GM12878 (cell line): Measurements from ENCODE around the gene C1R. TPM values are rescaled to one million over a fixed set of nuclear protein-coding genes. Genes with fewer than 3 reads are reported as not detected.

ENCODE experiments used
- ATAC-seq: fragments of 200-7000 bp; cut with Tn5 transposase; 3 replicates; pipeline ENCODE4 v1.9.1; 2020; ENCODE audit warnings: mild to moderate bottlenecking, moderate library complexity
- BruUV-seq: library from RNA; stranded (reverse); fragments of 400-500 nt; replicated peaks from 2 replicates; lab custom pipeline; 2021; lab: Mats Ljungman, UMichigan
- CTCF ChIA-PET: fragments of 300-600 bp; sonication (Branson Sonifier 250); formaldehyde crosslinking; extraction: SDS; loops from one replicate; lab custom pipeline; 2021; ENCODE audit warnings: inconsistent platforms; lab: Yijun Ruan, JAX
- POLR2A ChIA-PET: fragments of 350-600 bp; formaldehyde crosslinking; extraction: SDS; loops from one replicate; lab custom pipeline; 2021; ENCODE audit warnings: inconsistent platforms; lab: Charles Lee
- RAD21 ChIA-PET: fragments of 300-600 bp; sonication (Branson Sonifier 250); formaldehyde crosslinking; loops from one replicate; lab custom pipeline; 2023; ENCODE audit warnings: antibody characterized with exemption; ENCODE audit not compliant: unreplicated experiment; lab: Charles Lee
- SMC1A ChIA-PET: fragments of 300-600 bp; sonication (Branson Sonifier 250); formaldehyde crosslinking; loops from one replicate; lab custom pipeline; 2023; ENCODE audit not compliant: unreplicated experiment, uncharacterized antibody; lab: Charles Lee
- DNase-seq: peaks from one replicate; pipeline ENCODE4 v3.0.0-alpha.2; 2011; ENCODE audit warnings: low read depth, low spot score
- FAIRE-seq: peaks from 3 replicates; lab custom pipeline; 2011; peaks lifted over from hg19 to GRCh38; lab: Jason Lieb, UNC
- H2AFZ ChIP-seq: 2 replicates; pipeline ENCODE4 v1.6.0; 2011; ENCODE audit warnings: low read depth, low read length, control low read depth; ENCODE audit not compliant: control insufficient read depth
- H3K27ac ChIP-seq: 2 replicates; pipeline ENCODE4 v1.5.1; 2011; ENCODE audit warnings: control low read depth; ENCODE audit not compliant: control insufficient read depth, insufficient read depth
- H3K27me3 ChIP-seq, 2 experiments: replicated peaks in 1 of 2; 2 replicates each; pipeline versions ENCODE4 v1.6.0 to v1.6.1; 2011; ENCODE audit warnings: low read length in 1 of 2; ENCODE audit not compliant: control insufficient read depth in 2 of 2, insufficient read depth in 2 of 2
- H3K36me3 ChIP-seq, 2 experiments: 2 replicates each; pipeline ENCODE4 v1.5.1; 2011; ENCODE audit warnings: low read length in 1 of 2; ENCODE audit not compliant: control insufficient read depth in 2 of 2, insufficient read depth in 2 of 2
- H3K4me1 ChIP-seq: 2 replicates; pipeline ENCODE4 v1.6.1; 2011; ENCODE audit warnings: mild to moderate bottlenecking, low read length, moderate library complexity, mixed read lengths; ENCODE audit not compliant: control insufficient read depth, insufficient read depth
- H3K4me2 ChIP-seq: 2 replicates; pipeline ENCODE4 v1.6.0; 2011; ENCODE audit warnings: control low read depth; ENCODE audit not compliant: control insufficient read depth, insufficient read depth
- H3K4me3 ChIP-seq: fragments of 200-600 bp; sonication (generic); 2 replicates; pipeline ENCODE4 v1.5.1; 2016
- H3K79me2 ChIP-seq: 2 replicates; pipeline ENCODE4 v1.6.0; 2011; ENCODE audit warnings: low read length; ENCODE audit not compliant: control insufficient read depth, insufficient read depth
- H3K9ac ChIP-seq: 2 replicates; pipeline ENCODE4 v1.8.0; 2011; ENCODE audit warnings: low read length, control low read depth, mixed read lengths; ENCODE audit not compliant: control insufficient read depth, insufficient read depth
- H3K9me3 ChIP-seq: replicated peaks from 3 replicates; pipeline ENCODE4 v1.5.1; 2011; ENCODE audit warnings: mild to moderate bottlenecking, low read length; ENCODE audit not compliant: control insufficient read depth, insufficient read depth
- H4K20me1 ChIP-seq: 2 replicates; pipeline ENCODE4 v1.6.0; 2011; ENCODE audit not compliant: control insufficient read depth, insufficient read depth
- EED ChIP-seq: sonication (generic); IDR thresholded peaks from 2 replicates; pipeline ENCODE4 v1.6.1; 2016; ENCODE audit warnings: antibody characterized with exemption, low read depth
- ESRRA ChIP-seq: IDR thresholded peaks from 2 replicates; pipeline ENCODE4 v1.6.1; 2012; ENCODE audit warnings: mild to moderate bottlenecking, low read length, improper control_type of control experiment
- FOS ChIP-seq: IDR thresholded peaks from 3 replicates; pipeline ENCODE4 v1.6.1; 2011; ENCODE audit warnings: borderline replicate concordance; ENCODE audit not compliant: insufficient read length; ENCODE audit errors: extremely low read depth
- HCFC1 ChIP-seq: fragments of 150-350 bp; IDR thresholded peaks from 2 replicates; pipeline ENCODE4 v1.6.1; 2014; ENCODE audit warnings: low read length
- HDAC2 ChIP-seq: fragments of 200-600 bp; sonication (generic); IDR thresholded peaks from 2 replicates; pipeline ENCODE4 v1.6.1; 2017
- MTA3 ChIP-seq: IDR thresholded peaks from 2 replicates; pipeline ENCODE4 v1.6.1; 2012; ENCODE audit warnings: low read length, inconsistent platforms, borderline replicate concordance
- NRF1 ChIP-seq: conservative IDR thresholded peaks from 2 replicates; pipeline ENCODE4 v1.6.1; 2011; ENCODE audit warnings: mild to moderate bottlenecking, low read depth, low read length, improper control_type of control experiment
- PRDM15 ChIP-seq: fragments of 450-650 bp; formaldehyde crosslinking; IDR thresholded peaks from 2 replicates; pipeline ENCODE4 v1.4.0; 2020; ENCODE audit warnings: mild to moderate bottlenecking, moderate library complexity
- SKIL ChIP-seq: fragments of 450-650 bp; IDR thresholded peaks from 2 replicates; pipeline ENCODE4 v1.6.1; 2017; ENCODE audit warnings: mild to moderate bottlenecking, low read depth, inconsistent platforms; ENCODE audit not compliant: poor library complexity, severe bottlenecking
- USF1 ChIP-seq: IDR thresholded peaks from 2 replicates; pipeline ENCODE4 v1.6.1; 2011; ENCODE audit warnings: borderline replicate concordance, low read depth, mild to moderate bottlenecking, moderate library complexity, mixed read lengths, low read length; ENCODE audit not compliant: insufficient read depth; ENCODE audit errors: extremely low read length
- WGBS: methylation state at CpG from one replicate; pipeline ENCODE4 v1.1.6; 2016; ENCODE audit warnings: low lambda C conversion rate; ENCODE audit not compliant: insufficient replicate concordance, insufficient coverage; ENCODE audit errors: missing lambda C conversion rate; 5-methylcytosine and 5-hydroxymethylcytosine counted together
- in situ Hi-C: fragments of 300-500 bp; cut with MboI; formaldehyde crosslinking; loops from 9 replicates; pipeline ENCODE4 v1.14.3; 2018; ENCODE audit warnings: mixed read lengths
- intact Hi-C: fragments of 100-400 bp; cut with micrococcal nuclease; formaldehyde crosslinking; loops from one replicate; pipeline ENCODE4 v1.14.2; 2022; ENCODE audit not compliant: unreplicated experiment
- polyA plus RNA-seq, 11 experiments: library from polyadenylated mRNA; depleted of rRNA in 4 of 11; unstranded in 6 of 11; stranded (reverse) in 5 of 11; fragments of >200 nt; fragmentation: Nextera tagmentation in 4 of 11; fragmentation: Illumina TruSeq in 1 of 11; extraction: Ambion mirVana in 4 of 11; extraction: Trizol in 1 of 11; gene quantifications; 1 replicate in 1 of 11; 2 replicates in 10 of 11; pipeline versions ENCODE4 v1.2.1 to v1.2.3, GENCODE V29; 2011 to 2016; ENCODE audit warnings: inconsistent platforms in 2 of 11, missing spikeins in 2 of 11, low read depth in 1 of 11
- total RNA-seq, 4 experiments: library from RNA; depleted of rRNA in 3 of 4; stranded (reverse); fragments of >200 nt in 3 of 4; fragmentation: Illumina TruSeq in 1 of 4; extraction: Trizol in 1 of 4; gene quantifications; 2 replicates each; pipeline versions ENCODE4 v1.2.1 to v1.2.3, GENCODE V29; 2013 to 2021
- TF ChIP-seq, protein P1 (sequence below): fragments of 450-650 bp; IDR thresholded peaks from 2 replicates; pipeline ENCODE4 v1.6.1; 2014; ENCODE audit warnings: mild to moderate bottlenecking

Gene C1R
- total and polyA plus RNA-seq, 10 of the 15 experiments (the other 5 are each of a cell fraction or from before 2014, with no cell fraction given), result 0.31 to 1.9 (median 0.96) TPM; not detected in 1

GRCh38 chr12:7116196-7116595 lies 24.0 kb upstream of the C1R start (continued):
- no peak for TF ChIP-seq NRF1

DNA sequence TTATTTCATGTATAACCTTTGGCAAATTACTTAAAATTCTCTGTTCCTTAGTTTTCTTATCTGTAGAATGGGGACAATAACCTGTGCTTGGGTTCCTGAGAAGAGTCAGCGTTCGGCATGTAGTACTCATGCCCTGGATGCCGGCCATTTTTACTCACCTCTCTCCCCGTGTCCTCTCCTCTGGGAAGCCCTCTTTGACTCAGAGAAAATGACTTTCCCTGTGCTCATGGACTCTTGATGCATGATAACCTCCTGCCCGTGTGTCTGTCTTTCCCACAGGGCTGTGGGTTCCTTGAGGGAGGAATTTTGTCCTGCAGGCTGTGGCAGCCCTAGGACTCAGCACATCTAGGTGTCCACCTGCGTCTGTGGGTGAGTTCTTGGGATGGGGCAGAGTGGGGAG lies 22.6 kb upstream of the C1R start:
- 97% methylated on average over 6 of the region's 6 CpGs for WGBS
- Histone ChIP-seq H3K27ac (no peak overlapping the region), H3K27me3 (no peaks in the 10 kb centered on the region), H3K4me3 (no peak overlapping the region), H3K4me2 (no peak overlapping the region), H3K9me3 (no peaks in the 10 kb centered on the region)
- RAD21 ChIA-PET, result no interaction called here
- ATAC-seq, result no peak
- TF ChIP-seq ESRRA (no peak), EED (no peak), FOS (no peak), MTA3 (no peak), PRDM15 (no peak), USF1 (no peak), HCFC1 (no peak), HDAC2 (no peak), SKIL (no peak)
- TF ChIP-seq, protein P1, sequence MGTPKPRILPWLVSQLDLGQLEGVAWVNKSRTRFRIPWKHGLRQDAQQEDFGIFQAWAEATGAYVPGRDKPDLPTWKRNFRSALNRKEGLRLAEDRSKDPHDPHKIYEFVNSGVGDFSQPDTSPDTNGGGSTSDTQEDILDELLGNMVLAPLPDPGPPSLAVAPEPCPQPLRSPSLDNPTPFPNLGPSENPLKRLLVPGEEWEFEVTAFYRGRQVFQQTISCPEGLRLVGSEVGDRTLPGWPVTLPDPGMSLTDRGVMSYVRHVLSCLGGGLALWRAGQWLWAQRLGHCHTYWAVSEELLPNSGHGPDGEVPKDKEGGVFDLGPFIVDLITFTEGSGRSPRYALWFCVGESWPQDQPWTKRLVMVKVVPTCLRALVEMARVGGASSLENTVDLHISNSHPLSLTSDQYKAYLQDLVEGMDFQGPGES, result no peak
- TF ChIP-seq, all 136 proteins: peak for 0
- SMC1A ChIA-PET, result interaction anchor here (0.6 kb wide), 1 partner anchor 10 kb away, joined by 3 read pairs; no protein-coding TSS in a partner anchor
- CTCF ChIA-PET, result interaction anchor here (4.1 kb wide), 1 partner anchor 30 kb away, joined by 44 read pairs; no protein-coding TSS in a partner anchor
- Histone ChIP-seq H3K36me3 (peaks cover 0 to 36% of the 10 kb centered on the region in 2 experiments; a peak in 3 of 4 replicates), H3K79me2 (peaks cover 13% of the 10 kb centered on the region), H3K4me1 (peaks cover 8% of the 10 kb centered on the region), H4K20me1 (no peaks in the 10 kb centered on the region), H3K9ac (no peak overlapping the region), H2AFZ (no peak overlapping the region)
- no peak for DNase-seq
- no peak for FAIRE-seq
- intact Hi-C loops, result loop anchor here (5.0 kb wide), 2 partner anchors 153 to 193 kb away; no protein-coding TSS in a partner anchor
- BruUV-seq, result no TSS peak
- in situ Hi-C loops, result loop anchor here (5.0 kb wide), 1 partner anchor 153 kb away; no protein-coding TSS in a partner anchor
- POLR2A ChIA-PET, result no interaction called here
